ENCODE measurements around the gene GNS. TPM values are rescaled to one million over a fixed set of nuclear protein-coding genes. Genes with fewer than 3 reads are reported as not detected.
A peak's percentile ranks its signal among the peaks of the same experiment; 100 is the strongest.

GNS gene
- total and polyA plus RNA-seq, 10 of the 15 experiments (the other 5 are each of a cell fraction or from before 2014, with no cell fraction given), result 4.1 to 33.8 (median 19.1) TPM

DNA sequence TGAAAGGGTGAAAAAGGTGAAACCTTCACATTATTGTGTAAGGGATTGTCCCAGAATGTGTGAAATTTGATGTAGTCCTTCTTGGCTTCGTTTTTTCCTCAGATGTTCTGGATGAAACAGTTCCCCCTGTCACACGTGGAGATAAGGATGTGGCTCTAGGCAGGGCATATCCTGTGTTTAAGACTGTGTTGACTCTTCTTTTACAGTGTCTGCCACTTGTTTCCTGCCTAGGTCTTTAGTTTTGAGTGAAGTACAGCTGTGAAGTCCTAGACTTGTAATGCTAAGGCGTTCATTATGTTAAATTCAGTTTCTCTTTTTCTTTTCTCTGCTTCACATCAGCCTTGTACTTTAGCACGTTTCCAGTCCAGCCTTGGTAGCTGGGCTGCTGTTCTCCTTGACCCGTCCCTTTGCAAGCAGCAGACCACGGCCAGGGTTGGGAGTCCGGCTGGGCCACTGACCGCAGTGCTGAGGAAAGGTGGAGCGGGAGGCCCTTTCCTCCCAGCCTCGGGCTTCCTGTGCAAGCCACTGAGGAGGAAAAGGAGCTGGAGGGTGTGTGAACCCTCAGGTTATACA, 89.8 kb downstream of the GNS start (continued):
- TF ChIP-seq, protein P1, sequence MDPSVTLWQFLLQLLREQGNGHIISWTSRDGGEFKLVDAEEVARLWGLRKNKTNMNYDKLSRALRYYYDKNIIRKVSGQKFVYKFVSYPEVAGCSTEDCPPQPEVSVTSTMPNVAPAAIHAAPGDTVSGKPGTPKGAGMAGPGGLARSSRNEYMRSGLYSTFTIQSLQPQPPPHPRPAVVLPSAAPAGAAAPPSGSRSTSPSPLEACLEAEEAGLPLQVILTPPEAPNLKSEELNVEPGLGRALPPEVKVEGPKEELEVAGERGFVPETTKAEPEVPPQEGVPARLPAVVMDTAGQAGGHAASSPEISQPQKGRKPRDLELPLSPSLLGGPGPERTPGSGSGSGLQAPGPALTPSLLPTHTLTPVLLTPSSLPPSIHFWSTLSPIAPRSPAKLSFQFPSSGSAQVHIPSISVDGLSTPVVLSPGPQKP (IDR thresholded peaks at IDR 0.05; ENCODE audit: low read depth, low read length), result no peak
- TF ChIP-seq SRF (IDR thresholded peaks at IDR 0.05; ENCODE audit: low read depth in 2 of 2, low read length in 2 of 2), result no peak
- TF ChIP-seq, protein P2, sequence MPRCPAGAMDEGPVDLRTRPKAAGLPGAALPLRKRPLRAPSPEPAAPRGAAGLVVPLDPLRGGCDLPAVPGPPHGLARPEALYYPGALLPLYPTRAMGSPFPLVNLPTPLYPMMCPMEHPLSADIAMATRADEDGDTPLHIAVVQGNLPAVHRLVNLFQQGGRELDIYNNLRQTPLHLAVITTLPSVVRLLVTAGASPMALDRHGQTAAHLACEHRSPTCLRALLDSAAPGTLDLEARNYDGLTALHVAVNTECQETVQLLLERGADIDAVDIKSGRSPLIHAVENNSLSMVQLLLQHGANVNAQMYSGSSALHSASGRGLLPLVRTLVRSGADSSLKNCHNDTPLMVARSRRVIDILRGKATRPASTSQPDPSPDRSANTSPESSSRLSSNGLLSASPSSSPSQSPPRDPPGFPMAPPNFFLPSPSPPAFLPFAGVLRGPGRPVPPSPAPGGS (IDR thresholded peaks at IDR 0.05; ENCODE audit: borderline replicate concordance, insufficient read depth, low read depth, low read length, poor library complexity, severe bottlenecking), result no peak
- no peak for TF ChIP-seq RELA (IDR thresholded peaks at IDR 0.05; ENCODE audit: borderline replicate concordance, partially characterized antibody)
- no peak for TF ChIP-seq BMI1 (IDR thresholded peaks at IDR 0.05; ENCODE audit: borderline replicate concordance)
- TF ChIP-seq HCFC1 (IDR thresholded peaks at IDR 0.05; ENCODE audit: low read length), result no peak
- no peak for TF ChIP-seq CEBPB (IDR thresholded peaks at IDR 0.05; ENCODE audit: borderline replicate concordance in 1 of 2, low read depth in 2 of 2, low read length in 2 of 2)
- TF ChIP-seq BACH1 (IDR thresholded peaks at IDR 0.05; ENCODE audit: borderline replicate concordance), result no peak
- TF ChIP-seq SUPT20H (IDR thresholded peaks at IDR 0.05; ENCODE audit: borderline replicate concordance, control insufficient read depth, low read depth, low read length), result no peak
- no peak for TF ChIP-seq CBFB (IDR thresholded peaks at IDR 0.05; ENCODE audit: low read depth)
- no peak for TF ChIP-seq STAT1 (conservative IDR thresholded peaks at IDR 0.05)
- no peak for TF ChIP-seq BCL11A (IDR thresholded peaks at IDR 0.05; ENCODE audit: low read depth, low read length)
- no peak for TF ChIP-seq EP300 (IDR thresholded peaks at IDR 0.05; ENCODE audit: borderline replicate concordance in 1 of 2, control insufficient read depth in 1 of 2, low read depth in 2 of 2, low read length in 2 of 2)
- TF ChIP-seq IRF4 (IDR thresholded peaks at IDR 0.05; ENCODE audit: low read depth, low read length), result no peak
- TF ChIP-seq, protein P3, sequence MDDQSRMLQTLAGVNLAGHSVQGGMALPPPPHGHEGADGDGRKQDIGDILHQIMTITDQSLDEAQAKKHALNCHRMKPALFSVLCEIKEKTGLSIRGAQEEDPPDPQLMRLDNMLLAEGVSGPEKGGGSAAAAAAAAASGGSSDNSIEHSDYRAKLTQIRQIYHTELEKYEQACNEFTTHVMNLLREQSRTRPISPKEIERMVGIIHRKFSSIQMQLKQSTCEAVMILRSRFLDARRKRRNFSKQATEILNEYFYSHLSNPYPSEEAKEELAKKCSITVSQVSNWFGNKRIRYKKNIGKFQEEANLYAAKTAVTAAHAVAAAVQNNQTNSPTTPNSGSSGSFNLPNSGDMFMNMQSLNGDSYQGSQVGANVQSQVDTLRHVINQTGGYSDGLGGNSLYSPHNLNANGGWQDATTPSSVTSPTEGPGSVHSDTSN (IDR thresholded peaks at IDR 0.05; ENCODE audit: insufficient replicate concordance, low read depth, low read length), result no peak
- TF ChIP-seq TCF3 (IDR thresholded peaks at IDR 0.05; ENCODE audit: borderline replicate concordance, insufficient read depth, low read depth, low read length), result no peak
- no peak for TF ChIP-seq MEF2A (IDR thresholded peaks at IDR 0.05; ENCODE audit: insufficient read depth, low read depth, low read length)
- TF ChIP-seq ZNF24 (IDR thresholded peaks at IDR 0.05), result 0 out of 2 replicates have a peak, but pooled peaks have one; percentile 5
- no peak for TF ChIP-seq HDAC2 (IDR thresholded peaks at IDR 0.05)
- peak; percentile 30; the same call in 1 of the 2 replicates for TF ChIP-seq SMARCA5 (IDR thresholded peaks at IDR 0.05)
- TF ChIP-seq FOS (IDR thresholded peaks at IDR 0.05; ENCODE audit: borderline replicate concordance, extremely low read depth, insufficient read length), result no peak
- TF ChIP-seq ZNF207 (IDR thresholded peaks at IDR 0.05; ENCODE audit: borderline replicate concordance), result no peak
- TF ChIP-seq IKZF2 (IDR thresholded peaks at IDR 0.05), result peak; percentile 42 to 63; a peak in 2 of 4 replicates
- no peak for TF ChIP-seq SIN3A (IDR thresholded peaks at IDR 0.05; ENCODE audit: low read depth, low read length)
- no peak for TF ChIP-seq ATF7 (IDR thresholded peaks at IDR 0.05; ENCODE audit: low read depth)
- TF ChIP-seq, protein P4, sequence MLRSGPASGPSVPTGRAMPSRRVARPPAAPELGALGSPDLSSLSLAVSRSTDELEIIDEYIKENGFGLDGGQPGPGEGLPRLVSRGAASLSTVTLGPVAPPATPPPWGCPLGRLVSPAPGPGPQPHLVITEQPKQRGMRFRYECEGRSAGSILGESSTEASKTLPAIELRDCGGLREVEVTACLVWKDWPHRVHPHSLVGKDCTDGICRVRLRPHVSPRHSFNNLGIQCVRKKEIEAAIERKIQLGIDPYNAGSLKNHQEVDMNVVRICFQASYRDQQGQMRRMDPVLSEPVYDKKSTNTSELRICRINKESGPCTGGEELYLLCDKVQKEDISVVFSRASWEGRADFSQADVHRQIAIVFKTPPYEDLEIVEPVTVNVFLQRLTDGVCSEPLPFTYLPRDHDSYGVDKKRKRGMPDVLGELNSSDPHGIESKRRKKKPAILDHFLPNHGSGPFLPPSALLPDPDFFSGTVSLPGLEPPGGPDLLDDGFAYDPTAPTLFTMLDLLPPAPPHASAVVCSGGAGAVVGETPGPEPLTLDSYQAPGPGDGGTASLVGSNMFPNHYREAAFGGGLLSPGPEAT (IDR thresholded peaks at IDR 0.05; ENCODE audit: low read depth), result peak; percentile 46; the same call in 1 of the 2 replicates
- TF ChIP-seq TCF7 (IDR thresholded peaks at IDR 0.05; ENCODE audit: borderline replicate concordance), result no peak

Measured in GM12878 (cell line).